OCI-LY7 (cell line): Measurements from ENCODE around the gene LRFN2. TPM values are rescaled to one million over a fixed set of nuclear protein-coding genes. Genes with fewer than 3 reads are reported as not detected.

ENCODE experiments used
- BruUV-seq: library from RNA; stranded (reverse); fragments of 400-500 nt; replicated peaks from 2 replicates; lab custom pipeline; 2021; lab: Mats Ljungman, UMichigan
- CTCF ChIA-PET: fragments of 300-600 bp; sonication (Branson Sonifier 250); formaldehyde crosslinking; loops from one replicate; lab custom pipeline; 2022; ENCODE audit warnings: antibody characterized with exemption; ENCODE audit not compliant: unreplicated experiment; lab: Charles Lee
- POLR2A ChIA-PET: fragments of 300-600 bp; sonication (Branson Sonifier 250); formaldehyde crosslinking; loops from one replicate; lab custom pipeline; 2022; ENCODE audit warnings: antibody characterized with exemption; lab: Charles Lee
- DNase-seq: peaks from one replicate; pipeline ENCODE4 v3.0.0-alpha.2; 2015; ENCODE audit warnings: low spot score
- H2AFZ ChIP-seq: fragments of 200-600 bp; sonication (generic), shearing (Covaris generic); 2 replicates; pipeline ENCODE4 v1.6.1; 2014; ENCODE audit warnings: mild to moderate bottlenecking, antibody characterized with exemption, low read length, moderate library complexity
- H3K27ac ChIP-seq: fragments of 200-600 bp; sonication (generic); 2 replicates; pipeline ENCODE4 v1.5.1; 2014; ENCODE audit warnings: mixed run types, low read depth, mild to moderate bottlenecking, moderate library complexity, low read length, inconsistent platforms; ENCODE audit not compliant: poor library complexity, severe bottlenecking
- H3K36me3 ChIP-seq: fragments of 200-600 bp; sonication (generic); 2 replicates; pipeline ENCODE4 v1.6.1; 2014; ENCODE audit warnings: mild to moderate bottlenecking, antibody characterized with exemption, low read length, moderate library complexity, mixed read lengths; ENCODE audit not compliant: insufficient read depth
- H3K4me1 ChIP-seq: fragments of 200-600 bp; sonication (generic); 2 replicates; pipeline ENCODE4 v1.5.1; 2014; ENCODE audit warnings: mild to moderate bottlenecking, low read length; ENCODE audit not compliant: insufficient read depth, poor library complexity, severe bottlenecking
- H3K4me2 ChIP-seq: fragments of 200-600 bp; sonication (generic); 2 replicates; pipeline ENCODE4 v1.6.1; 2014; ENCODE audit warnings: mild to moderate bottlenecking, low read length
- H3K4me3 ChIP-seq: fragments of 200-600 bp; sonication (generic); 2 replicates; pipeline ENCODE4 v1.5.1; 2014; ENCODE audit warnings: mild to moderate bottlenecking, low read depth, low read length; ENCODE audit not compliant: poor library complexity, severe bottlenecking
- H3K79me2 ChIP-seq: fragments of 200-600 bp; sonication (generic); 2 replicates; pipeline ENCODE4 v1.6.1; 2016; ENCODE audit warnings: low read depth, mild to moderate bottlenecking, low read length, moderate library complexity, mixed read lengths; ENCODE audit not compliant: insufficient read depth
- H3K9me2 ChIP-seq: fragments of 200-600 bp; sonication (generic); 2 replicates; pipeline ENCODE4 v1.6.1; 2016; ENCODE audit warnings: mild to moderate bottlenecking, low read length, mixed read lengths; ENCODE audit not compliant: insufficient read depth
- H3K9me3 ChIP-seq: fragments of 200-600 bp; sonication (generic); 2 replicates; pipeline ENCODE4 v1.6.1; 2014; ENCODE audit warnings: mild to moderate bottlenecking, mixed run types, low read length, mixed read lengths
- H4K20me1 ChIP-seq: fragments of 200-600 bp; sonication (generic); 2 replicates; pipeline ENCODE4 v1.6.1; 2014; ENCODE audit warnings: mild to moderate bottlenecking, antibody characterized with exemption, low read length, moderate library complexity, mixed read lengths; ENCODE audit not compliant: insufficient read depth
- EZH2phosphoT487 ChIP-seq: fragments of 200-600 bp; sonication (generic); IDR thresholded peaks from 2 replicates; pipeline ENCODE4 v1.6.1; 2018; ENCODE audit warnings: low read depth, borderline replicate concordance, mild to moderate bottlenecking, mixed run types, antibody characterized with exemption, low read length, moderate library complexity, mixed read lengths
- intact Hi-C: fragments of 100-400 bp; cut with micrococcal nuclease; formaldehyde crosslinking; loops from one replicate; pipeline ENCODE4 v1.10.0; 2022; ENCODE audit not compliant: unreplicated experiment
- total RNA-seq, 2 experiments: library from RNA; depleted of rRNA in 1 of 2; stranded (reverse); fragments of >200 nt in 1 of 2; shearing (Covaris generic) in 1 of 2; gene quantifications; 2 replicates each; pipeline ENCODE4 v1.2.3, GENCODE V29; 2014 to 2022
- TF ChIP-seq, protein P1 (sequence below): fragments of 200-600 bp; sonication (generic); conservative IDR thresholded peaks from 2 replicates; pipeline ENCODE4 v1.5.1; 2014; ENCODE audit warnings: mild to moderate bottlenecking, antibody characterized with exemption, low read length, moderate library complexity, mixed read lengths

The LRFN2 gene
- total RNA-seq, 2 experiments from 2014 or later, result not detected

DNA sequence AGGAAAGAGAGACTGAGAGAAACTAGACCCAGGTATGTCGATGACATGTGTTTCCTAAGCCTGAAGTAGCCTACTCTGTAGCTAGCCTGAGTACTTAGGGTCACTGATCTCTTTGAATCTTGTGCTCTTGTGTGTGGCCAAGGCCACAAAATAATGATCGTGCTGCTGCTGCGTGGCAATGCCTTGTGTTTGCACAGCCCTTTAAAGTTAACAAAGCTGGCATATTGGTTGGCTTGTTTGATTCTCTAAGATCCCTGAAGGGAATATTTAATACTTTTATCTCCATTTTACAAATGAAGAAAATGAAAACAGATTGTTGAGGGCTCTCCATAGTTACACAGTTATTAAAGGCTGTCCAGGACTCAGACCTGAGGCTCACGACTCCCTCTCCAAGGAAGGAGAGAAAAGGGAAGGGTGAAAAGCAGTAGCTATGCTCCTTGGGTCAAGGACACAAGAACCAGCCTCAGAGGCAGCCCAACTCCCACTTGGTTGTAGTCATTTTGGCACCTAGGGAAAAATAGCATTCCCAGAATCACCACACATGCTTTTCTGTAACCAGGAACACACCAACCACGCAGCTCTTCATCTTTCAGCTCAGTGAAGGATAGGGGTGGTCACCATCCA lies 130.7 kb downstream of the LRFN2 start:
- no peak for DNase-seq
- no peak overlapping the region for H3K27ac ChIP-seq
- intact Hi-C loops, result no loop called here

DNA sequence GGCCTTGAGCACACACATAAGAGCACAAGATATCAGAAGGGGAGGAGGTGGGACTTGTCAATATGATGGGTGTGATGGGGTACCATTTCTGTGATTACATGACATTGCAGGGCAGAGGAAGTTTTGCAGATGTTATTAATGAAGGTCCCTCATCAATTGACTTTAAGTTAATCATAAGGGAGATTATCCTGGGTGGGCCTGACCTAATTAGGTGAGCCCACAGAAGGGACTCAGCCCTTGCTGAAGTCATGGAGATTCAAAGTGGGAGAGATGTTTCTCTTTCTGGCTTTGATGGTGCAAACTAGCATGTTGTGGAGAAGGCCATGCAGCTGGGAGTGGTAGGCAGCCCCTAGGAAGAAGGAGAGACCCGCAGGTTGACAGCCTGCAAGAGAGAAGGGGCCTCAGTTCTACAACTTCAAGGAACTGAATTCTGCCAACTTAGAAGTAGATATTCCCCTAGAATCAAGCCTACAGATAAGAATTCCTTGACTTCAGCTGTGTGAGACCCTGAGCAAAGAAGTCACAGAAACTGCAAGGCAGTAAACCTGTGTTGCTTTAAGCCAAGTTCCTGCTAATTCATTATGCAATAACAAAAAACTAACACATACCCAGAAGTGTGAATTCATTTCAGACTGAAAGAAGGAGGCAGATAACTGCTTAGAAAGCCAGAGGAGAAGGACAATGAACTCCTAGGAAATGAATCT lies 131.3 kb downstream of the LRFN2 start:
- Histone ChIP-seq H2AFZ (no peak overlapping the region), H3K4me3 (no peak overlapping the region), H4K20me1 (no peaks in the 10 kb centered on the region), H3K4me1 (no peaks in the 10 kb centered on the region), H3K4me2 (no peak overlapping the region), H3K27ac (no peak overlapping the region), H3K36me3 (no peaks in the 10 kb centered on the region), H3K9me3 (no peaks in the 10 kb centered on the region), H3K9me2 (no peaks in the 10 kb centered on the region), H3K79me2 (no peaks in the 10 kb centered on the region)
- BruUV-seq, result no TSS peak
- intact Hi-C loops, result no loop called here
- DNase-seq, result no peak
- POLR2A ChIA-PET, result interaction anchor here (0.6 kb wide), 1 partner anchor 106 kb away, joined by 3 read pairs; no protein-coding TSS in a partner anchor
- CTCF ChIA-PET, result no interaction called here
- TF ChIP-seq, protein P1, sequence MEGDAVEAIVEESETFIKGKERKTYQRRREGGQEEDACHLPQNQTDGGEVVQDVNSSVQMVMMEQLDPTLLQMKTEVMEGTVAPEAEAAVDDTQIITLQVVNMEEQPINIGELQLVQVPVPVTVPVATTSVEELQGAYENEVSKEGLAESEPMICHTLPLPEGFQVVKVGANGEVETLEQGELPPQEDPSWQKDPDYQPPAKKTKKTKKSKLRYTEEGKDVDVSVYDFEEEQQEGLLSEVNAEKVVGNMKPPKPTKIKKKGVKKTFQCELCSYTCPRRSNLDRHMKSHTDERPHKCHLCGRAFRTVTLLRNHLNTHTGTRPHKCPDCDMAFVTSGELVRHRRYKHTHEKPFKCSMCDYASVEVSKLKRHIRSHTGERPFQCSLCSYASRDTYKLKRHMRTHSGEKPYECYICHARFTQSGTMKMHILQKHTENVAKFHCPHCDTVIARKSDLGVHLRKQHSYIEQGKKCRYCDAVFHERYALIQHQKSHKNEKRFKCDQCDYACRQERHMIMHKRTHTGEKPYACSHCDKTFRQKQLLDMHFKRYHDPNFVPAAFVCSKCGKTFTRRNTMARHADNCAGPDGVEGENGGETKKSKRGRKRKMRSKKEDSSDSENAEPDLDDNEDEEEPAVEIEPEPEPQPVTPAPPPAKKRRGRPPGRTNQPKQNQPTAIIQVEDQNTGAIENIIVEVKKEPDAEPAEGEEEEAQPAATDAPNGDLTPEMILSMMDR, result no peak
- no peak for TF ChIP-seq EZH2phosphoT487

More for the DNA sequence above, 130.7 kb downstream of the LRFN2 start:
- H4K20me1 ChIP-seq, result no peaks in the 10 kb centered on the region
- no peaks in the 10 kb centered on the region for H3K9me3 ChIP-seq
- no peak overlapping the region for H2AFZ ChIP-seq
- no peak for TF ChIP-seq EZH2phosphoT487
- TF ChIP-seq, protein P1, result no peak
- no peak overlapping the region for H3K4me3 ChIP-seq
- no peaks in the 10 kb centered on the region for H3K79me2 ChIP-seq
- no TSS peak for BruUV-seq
- POLR2A ChIA-PET, result interaction anchor here (0.6 kb wide), 1 partner anchor 105 kb away, joined by 3 read pairs; no protein-coding TSS in a partner anchor
- H3K4me2 ChIP-seq, result no peak overlapping the region
- no peaks in the 10 kb centered on the region for H3K4me1 ChIP-seq
- CTCF ChIA-PET, result no interaction called here
- no peaks in the 10 kb centered on the region for H3K36me3 ChIP-seq
- no peaks in the 10 kb centered on the region for H3K9me2 ChIP-seq

DNA sequence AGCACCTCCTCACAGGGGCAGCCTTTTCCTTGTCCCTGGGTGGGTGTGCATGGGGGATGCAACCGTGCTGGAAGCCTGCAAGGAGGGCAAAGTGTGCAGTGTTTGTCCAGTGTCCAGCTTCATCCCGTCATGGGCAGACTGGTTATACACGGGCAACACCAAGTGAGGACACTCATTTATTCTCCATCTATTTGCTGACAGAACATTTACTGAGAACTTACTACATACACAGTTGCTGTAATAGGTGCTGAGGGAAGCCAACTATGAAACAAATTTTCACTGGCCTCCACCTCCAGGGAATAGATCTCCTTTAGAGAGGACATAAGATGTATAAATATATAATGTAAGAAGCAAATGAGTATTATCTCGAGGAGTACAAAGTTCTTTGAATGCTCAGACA lies 136.7 kb downstream of the LRFN2 start:
- no peaks in the 10 kb centered on the region for H3K4me1 ChIP-seq
- POLR2A ChIA-PET, result no interaction called here
- H3K9me2 ChIP-seq, result no peaks in the 10 kb centered on the region
- no peaks in the 10 kb centered on the region for H4K20me1 ChIP-seq
- CTCF ChIA-PET, result no interaction called here
- DNase-seq, result no peak
- intact Hi-C loops, result no loop called here
- TF ChIP-seq, protein P1, result no peak
- no peak for TF ChIP-seq EZH2phosphoT487
- H3K27ac ChIP-seq, result no peak overlapping the region
- no peaks in the 10 kb centered on the region for H3K36me3 ChIP-seq
- H3K9me3 ChIP-seq, result no peaks in the 10 kb centered on the region
- H3K4me2 ChIP-seq, result no peak overlapping the region
- H2AFZ ChIP-seq, result no peak overlapping the region
- no peaks in the 10 kb centered on the region for H3K79me2 ChIP-seq
- H3K4me3 ChIP-seq, result no peak overlapping the region
- no TSS peak for BruUV-seq
